CD4-positive, alpha-beta T cell treated with Interleukin-10 for 1 hour (primary cell): ENCODE measurements around the gene LRRC71.
A peak's percentile ranks its signal among the peaks of the same experiment; 100 is the strongest.

Source experiments
- DNase-seq: peaks from one replicate; pipeline ENCODE4 v3.0.0-alpha.2; 2020

Gene LRRC71

DNA sequence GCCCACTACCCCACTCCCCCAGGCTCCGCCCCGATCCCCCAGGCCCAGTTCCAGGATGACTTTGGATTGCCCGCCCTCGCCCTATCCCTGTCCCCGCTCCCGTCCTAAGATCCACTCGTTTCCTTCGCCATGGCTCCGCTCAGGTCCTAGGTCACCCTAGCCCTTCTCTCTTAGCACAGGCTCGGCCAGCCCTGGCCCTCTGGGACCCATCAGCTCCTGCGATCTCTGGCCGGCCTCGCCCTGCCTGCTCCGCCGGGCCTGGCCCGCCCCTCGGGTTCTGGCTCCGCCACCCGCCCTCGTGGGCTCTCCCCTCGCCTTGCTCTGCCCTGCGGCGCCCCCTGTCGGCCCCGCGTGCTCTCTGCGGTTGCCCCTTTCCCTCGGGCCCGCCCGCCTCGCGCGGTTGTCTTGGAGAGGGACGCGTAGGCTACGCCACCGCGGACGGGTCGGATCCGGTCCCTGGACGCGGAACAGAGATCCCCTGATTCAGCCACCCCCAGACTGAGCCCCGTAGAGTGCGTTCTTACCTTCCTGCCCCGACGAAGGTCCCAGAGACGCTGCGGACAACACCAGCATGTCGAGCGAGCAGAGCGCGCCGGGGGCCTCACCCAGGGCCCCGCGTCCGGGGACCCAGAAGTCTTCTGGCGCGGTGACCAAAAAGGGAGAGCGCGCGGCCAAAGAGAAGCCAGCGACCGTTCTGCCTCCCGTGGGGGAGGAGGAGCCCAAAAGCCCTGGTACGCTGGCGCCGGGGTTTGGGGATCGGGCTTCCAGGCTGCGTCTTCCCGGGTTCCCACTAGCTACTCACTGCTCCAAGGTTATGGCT, at the start of gene LRRC71:
Gene LRRC71, plus strand, starts transcription at position 400 of the 820 bp plus-strand sequence. Its CDS starts 172 bp downstream, at position 572.
- DNase-seq: peak; percentile 53

DNA sequence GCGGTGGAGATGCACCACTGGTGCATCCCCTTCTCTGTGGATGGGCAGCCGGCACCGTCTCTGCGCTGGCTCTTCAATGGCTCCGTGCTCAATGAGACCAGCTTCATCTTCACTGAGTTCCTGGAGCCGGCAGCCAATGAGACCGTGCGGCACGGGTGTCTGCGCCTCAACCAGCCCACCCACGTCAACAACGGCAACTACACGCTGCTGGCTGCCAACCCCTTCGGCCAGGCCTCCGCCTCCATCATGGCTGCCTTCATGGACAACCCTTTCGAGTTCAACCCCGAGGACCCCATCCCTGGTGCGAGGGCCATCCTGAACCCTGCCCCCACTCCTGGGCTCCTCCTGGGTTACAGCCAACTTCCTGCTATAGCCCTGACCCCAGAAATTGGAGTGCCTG, 46.8 kb upstream of the LRRC71 start:
- DNase-seq: no peak

DNA sequence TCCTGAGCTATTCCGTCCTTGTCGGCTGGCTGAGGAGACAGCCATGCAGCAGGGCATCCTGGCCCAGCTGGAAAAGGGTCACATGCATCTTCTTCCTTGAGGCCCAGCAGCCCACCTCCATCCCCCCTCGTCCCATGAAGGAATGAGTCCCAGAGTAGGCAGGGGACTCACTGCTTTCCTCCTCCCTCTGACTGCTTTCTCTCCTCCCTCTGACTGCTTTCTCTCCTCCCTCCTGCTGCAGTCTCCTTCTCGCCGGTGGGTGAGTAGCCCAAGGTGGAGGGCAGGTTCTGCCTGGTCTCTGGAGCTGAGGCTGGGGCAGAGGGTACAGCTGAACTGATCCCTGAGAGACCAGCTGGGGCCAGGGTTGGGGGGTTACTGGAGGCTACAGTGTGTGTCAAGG, 46.3 kb upstream of the LRRC71 start:
- no peak for DNase-seq

DNA sequence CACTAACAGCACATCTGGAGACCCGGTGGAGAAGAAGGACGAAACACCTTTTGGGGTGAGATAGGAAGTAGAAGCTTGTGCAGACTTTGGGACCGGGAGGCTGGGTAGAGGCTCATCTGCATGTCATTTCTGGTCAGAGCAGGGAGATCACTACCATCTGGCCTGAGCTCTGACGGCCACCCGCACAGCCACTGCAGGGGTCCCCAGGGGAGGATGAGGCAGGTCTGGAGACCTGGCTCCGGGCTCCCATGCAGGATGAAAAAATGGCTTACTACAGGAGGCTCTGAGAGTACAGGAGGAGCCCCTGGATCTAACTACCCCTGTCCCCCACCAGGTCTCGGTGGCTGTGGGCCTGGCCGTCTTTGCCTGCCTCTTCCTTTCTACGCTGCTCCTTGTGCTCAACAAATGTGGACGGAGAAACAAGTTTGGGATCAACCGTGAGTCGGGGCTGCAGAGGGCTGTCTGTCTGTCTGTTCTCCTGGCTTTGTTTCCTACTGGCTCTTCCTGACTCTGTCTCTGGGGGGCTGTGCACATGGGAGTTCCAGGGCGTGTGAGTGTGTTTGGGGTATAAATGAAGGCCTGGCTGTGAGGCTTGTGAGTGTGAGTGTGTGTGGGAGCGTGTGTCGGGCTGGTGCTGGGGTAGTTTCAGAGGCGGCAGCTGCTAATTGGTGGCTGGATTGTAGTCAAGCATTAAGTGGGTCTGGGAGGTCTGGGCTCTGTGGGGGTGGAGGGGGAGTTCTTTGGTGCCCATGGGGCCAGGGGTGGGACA, 45.7 kb upstream of the LRRC71 start:
- no peak for DNase-seq

DNA sequence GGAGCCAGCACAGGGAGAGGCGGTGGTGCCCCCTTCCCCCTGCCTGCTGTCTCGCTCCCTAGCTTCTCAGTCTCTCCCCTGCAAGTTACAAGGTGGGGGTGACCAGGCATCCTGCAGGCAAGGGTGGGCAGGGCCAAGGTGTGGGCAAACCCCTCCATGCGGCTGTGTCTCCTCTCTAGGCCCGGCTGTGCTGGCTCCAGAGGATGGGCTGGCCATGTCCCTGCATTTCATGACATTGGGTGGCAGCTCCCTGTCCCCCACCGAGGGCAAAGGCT, 45.2 kb upstream of the LRRC71 start:
- no peak for DNase-seq

GRCh38 chr1:156876281-156876680, 44.2 kb upstream of the LRRC71 start:
- no peak for DNase-seq

DNA sequence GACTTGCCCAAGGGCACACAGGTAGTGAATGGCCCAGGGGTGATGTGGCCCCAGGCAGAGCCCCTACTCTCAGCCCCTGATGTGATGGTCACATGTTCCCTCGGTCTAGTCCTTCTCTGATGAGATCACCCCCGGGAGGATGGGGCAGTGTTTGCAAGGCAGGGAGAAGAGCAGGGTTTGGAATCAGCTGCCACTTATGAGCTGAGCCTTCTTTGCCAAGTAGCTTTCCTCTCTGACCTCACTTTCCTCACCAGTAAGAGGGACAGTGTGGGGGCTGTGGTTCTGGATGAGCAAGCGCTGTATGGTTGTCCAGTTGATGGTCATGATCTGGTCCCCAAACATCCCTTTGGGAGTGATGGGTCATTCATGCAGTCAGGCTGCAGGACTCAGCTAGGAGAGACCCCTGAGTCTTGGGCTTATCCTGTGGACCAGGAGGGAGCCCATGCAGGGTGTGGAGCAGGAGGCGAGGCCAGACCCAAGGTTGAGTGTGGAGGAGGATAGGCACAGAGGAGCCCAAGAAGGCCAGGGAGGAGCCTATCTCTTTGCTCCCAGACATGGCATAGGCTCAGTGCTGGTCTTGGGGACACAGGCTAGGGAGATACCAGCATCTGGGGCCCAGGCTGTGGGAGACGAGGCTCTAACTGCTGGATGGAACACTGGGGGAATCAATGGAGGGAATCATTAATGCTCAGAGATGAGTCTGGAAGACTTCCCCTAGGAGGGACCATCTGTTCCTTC, 42.8 kb upstream of the LRRC71 start:
- DNase-seq: no peak

GRCh38 chr1:156879876-156880275, 40.6 kb upstream of the LRRC71 start:
- no peak for DNase-seq

DNA sequence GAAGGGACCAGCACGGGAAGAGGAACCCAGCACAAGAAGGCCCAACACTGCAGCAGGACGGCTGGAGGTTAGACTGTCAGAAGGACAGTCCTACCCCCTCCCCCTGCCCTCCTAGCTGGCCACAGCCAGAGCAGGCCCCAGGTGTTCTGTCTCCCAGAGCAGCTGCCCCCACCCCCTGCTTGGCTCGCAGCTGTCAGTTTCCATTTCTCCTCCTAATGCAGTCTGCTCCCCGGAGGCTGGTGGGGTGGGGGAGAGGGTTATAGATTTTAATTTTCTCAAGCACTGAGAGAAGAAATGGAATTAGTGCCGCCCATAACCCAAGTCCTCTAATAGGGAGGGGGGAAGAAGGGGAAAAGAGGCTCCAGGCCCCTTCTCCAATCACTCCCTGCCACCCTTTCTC, 40.0 kb upstream of the LRRC71 start:
- no peak for DNase-seq

- DNase-seq: no peak
These were observed 39.3 kb upstream of the LRRC71 start for GRCh38 chr1:156881101-156881500.

GRCh38 chr1:156881663-156882062, 38.8 kb upstream of the LRRC71 start:
- DNase-seq: no peak

- DNase-seq: no peak
These were observed 37.9 kb upstream of the LRRC71 start for GRCh38 chr1:156882543-156882942.

GRCh38 chr1:156883919-156884318, 36.5 kb upstream of the LRRC71 start:
- no peak for DNase-seq

- DNase-seq: no peak
These were observed 35.8 kb upstream of the LRRC71 start for GRCh38 chr1:156884560-156885184.

DNA sequence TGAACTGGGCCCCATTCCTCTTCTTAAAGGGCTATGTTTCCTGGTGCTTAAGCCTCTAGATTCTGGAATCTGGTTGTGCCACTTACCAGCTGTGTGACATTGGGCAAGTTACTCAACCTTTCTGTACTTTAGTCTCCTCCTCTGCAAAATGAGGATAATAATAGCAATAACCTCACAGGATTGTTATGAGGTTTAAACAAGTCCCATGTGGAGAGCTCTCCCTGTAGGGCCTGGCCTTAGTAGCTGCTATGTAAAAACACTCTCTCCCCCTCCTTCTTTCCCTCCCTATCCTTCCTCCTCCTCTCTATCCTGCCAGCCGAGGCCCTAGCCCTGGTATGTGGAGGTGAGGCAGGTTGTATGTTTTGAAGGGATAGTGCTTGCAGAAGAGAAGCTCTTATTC, 35.1 kb upstream of the LRRC71 start:
- no peak for DNase-seq

GRCh38 chr1:156885880-156886355, 34.5 kb upstream of the LRRC71 start:
- no peak for DNase-seq

- no peak for DNase-seq
These were observed 33.7 kb upstream of the LRRC71 start for GRCh38 chr1:156886583-156887281.

GRCh38 chr1:156887317-156887716, 33.1 kb upstream of the LRRC71 start:
- DNase-seq: no peak

DNA sequence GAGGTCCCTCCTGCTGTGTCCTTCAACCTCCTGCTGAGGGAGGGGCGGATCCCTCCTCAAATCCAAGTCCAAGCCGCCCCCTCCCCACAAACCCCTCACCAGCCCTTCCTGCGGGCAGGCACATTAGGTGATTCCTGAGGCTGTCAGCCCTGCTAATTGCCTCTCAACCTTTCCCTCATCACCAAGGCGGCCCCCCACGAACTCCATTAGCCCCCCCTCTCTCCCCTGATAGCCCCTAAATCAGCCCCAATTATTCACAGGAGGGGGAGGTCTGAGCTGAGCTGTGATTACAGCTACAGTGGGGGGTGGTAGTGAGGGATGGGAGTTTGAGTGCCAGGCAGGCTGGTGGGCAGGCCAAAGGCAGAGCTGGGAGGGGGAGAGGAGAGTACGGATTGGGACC, 32.7 kb upstream of the LRRC71 start:
- no peak for DNase-seq

DNA sequence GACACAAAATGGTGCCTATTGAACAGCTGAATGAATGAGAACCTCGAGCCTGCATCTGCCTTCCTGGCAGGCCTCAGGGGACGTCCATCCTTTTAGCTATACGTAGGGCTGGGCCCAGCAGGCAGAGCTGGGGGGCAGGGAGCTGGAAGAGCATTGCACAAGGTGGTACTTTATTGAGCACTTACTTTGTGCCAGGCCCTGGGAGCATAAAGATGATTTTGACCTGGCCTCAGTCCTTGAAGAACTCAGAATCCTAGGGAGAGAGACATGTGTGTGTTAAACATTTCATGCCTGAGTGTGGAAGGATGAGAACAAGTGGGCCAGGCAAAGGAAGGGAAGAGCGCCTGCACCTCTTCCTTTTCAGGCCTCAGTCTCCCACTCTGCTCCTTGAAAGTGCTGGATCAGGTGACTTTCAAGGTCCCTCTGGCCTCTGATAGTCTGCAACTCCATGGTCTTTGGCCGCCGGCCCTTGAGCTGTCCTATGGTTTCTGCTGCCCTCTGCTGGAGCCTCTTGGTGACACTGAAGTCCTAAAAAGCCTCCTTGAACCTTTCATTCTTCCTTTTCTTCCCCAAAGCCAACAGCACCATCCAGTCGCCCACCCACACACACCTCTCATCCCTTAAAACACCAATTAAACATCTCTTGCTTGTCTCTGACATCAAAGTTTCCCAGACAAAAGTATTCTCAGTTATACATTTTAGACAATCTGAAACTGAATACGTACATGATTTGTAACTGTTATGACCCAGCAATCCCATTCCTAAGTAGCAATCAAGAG, 30.4 kb upstream of the LRRC71 start:
- DNase-seq: peak; percentile 62

GRCh38 chr1:156892190-156893047, 28.0 kb upstream of the LRRC71 start:
- peak; percentile 86 for DNase-seq
